ENCODE results near the gene FADS1. TPM values are rescaled to one million over a fixed set of nuclear protein-coding genes. Genes with fewer than 3 reads are reported as not detected.
A peak's percentile ranks its signal among the peaks of the same experiment; 100 is the strongest.

Gene FADS1
- total RNA-seq, 1 donor from 2014 or later, result 96.3 TPM

DNA sequence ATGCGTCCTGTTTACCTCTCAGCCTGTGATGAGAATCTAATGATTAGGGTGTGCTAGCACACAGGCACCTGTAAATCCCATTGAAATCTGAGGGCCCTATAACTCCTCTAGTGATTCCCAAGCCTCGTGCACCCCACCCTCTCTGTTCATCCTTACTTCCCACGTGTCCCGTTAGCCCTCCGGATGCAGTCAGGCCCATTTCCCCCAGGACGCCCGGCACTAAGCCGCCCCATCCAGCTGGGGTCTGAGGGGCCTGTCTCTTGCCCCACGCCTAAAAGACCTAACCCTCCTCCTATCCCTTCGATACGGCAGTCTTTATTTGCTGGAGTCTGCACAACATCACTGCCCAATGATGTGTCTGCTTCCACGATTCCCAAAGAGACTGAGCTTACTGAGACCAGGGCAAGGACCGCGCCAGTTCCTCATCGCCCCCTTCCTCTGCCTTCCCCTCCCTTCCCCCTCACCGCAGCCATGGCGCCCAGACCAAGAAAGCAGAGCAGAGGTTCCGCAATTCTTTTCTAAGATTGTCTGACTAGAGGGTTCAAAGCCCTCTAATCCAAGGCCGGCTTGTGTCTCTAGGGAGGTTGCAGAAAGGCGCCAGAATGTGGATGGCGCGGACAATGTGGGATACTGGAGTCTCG, 10.2 kb upstream of the FADS1 start:
- TF ChIP-seq, protein P1, sequence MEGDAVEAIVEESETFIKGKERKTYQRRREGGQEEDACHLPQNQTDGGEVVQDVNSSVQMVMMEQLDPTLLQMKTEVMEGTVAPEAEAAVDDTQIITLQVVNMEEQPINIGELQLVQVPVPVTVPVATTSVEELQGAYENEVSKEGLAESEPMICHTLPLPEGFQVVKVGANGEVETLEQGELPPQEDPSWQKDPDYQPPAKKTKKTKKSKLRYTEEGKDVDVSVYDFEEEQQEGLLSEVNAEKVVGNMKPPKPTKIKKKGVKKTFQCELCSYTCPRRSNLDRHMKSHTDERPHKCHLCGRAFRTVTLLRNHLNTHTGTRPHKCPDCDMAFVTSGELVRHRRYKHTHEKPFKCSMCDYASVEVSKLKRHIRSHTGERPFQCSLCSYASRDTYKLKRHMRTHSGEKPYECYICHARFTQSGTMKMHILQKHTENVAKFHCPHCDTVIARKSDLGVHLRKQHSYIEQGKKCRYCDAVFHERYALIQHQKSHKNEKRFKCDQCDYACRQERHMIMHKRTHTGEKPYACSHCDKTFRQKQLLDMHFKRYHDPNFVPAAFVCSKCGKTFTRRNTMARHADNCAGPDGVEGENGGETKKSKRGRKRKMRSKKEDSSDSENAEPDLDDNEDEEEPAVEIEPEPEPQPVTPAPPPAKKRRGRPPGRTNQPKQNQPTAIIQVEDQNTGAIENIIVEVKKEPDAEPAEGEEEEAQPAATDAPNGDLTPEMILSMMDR (IDR thresholded peaks at IDR 0.05; ENCODE audit: insufficient read depth, low read length, poor library complexity, severe bottlenecking), result no peak

DNA sequence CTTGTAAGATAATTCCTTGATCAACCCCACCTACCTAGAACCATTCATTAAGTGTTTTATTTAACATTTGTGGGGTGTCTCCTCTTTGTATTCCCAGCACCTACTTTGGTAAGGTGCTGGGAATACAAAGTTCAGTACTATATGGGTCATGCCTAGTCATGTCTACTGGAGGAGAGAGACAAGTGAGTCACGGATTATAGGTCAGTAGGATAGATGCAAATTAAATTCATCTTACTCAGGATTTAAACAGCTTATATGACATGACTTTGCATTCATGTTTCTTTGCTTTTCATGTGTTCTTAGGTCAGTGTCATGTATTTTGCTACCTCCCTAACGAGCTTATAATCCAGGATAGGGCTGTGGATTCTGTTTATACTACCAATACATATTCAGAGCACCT, 3.4 kb upstream of the FADS1 start:
- Histone ChIP-seq H3K36me3 (ENCODE audit: control insufficient read depth, insufficient read depth, low read length) (no peaks in the 10 kb centered on the region), H3K27me3 (ENCODE audit: control insufficient read depth, insufficient read depth, low read length) (no peaks in the 10 kb centered on the region), H3K4me3 (ENCODE audit: low read depth, low read length) (no peak overlapping the region)
- TF ChIP-seq, protein P1 (IDR thresholded peaks at IDR 0.05; ENCODE audit: insufficient read depth, low read length, poor library complexity, severe bottlenecking), result no peak
- DNase-seq (ENCODE audit: low read depth), result no peak

More for the DNA sequence above, 10.2 kb upstream of the FADS1 start:
- no peaks in the 10 kb centered on the region for H3K27me3 ChIP-seq (ENCODE audit: control insufficient read depth, insufficient read depth, low read length)
- no peaks in the 10 kb centered on the region for H3K36me3 ChIP-seq (ENCODE audit: control insufficient read depth, insufficient read depth, low read length)
- no peak for DNase-seq (ENCODE audit: low read depth)
- peak overlapping the region; percentile 84 for H3K4me3 ChIP-seq (ENCODE audit: low read depth, low read length)

DNA sequence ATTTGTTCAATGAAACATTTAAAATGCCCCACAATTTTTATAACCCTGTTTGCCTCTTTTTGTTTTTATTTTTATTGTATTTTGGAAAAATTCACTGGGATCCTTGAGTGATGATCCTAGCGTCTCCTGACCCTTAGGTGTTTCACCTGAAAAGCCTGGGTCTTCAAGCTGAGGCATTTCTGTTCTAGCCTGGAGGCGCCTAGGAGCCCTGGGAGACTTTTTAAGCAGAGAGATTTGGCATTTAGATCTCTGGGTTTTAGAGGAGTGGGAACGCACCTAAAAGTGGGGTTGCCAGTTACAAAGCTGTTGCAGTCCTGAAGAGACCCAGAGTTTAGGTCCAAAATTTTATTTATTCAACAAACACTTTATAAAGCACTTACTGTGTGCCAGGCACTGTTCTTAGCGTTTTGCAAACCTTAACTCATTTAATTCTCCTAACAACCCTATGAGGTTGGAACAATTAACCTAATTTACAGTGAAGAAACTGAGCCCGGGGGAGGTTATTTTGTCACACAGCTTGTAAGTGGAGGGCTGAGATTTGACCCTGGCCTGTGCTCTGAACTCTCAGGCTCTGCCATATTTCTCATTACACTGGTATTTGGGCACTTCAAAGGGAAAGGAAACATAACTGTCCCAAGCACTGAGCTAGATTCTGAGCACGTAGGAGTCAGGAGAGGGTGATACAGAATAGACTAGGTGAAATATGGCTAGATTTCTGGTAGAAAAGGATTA, 834 bp upstream of the FADS1 start:
- H3K36me3 ChIP-seq (ENCODE audit: control insufficient read depth, insufficient read depth, low read length), result peaks cover 2% of the 10 kb centered on the region
- no peak for DNase-seq (ENCODE audit: low read depth)
- H3K4me3 ChIP-seq (ENCODE audit: low read depth, low read length), result peak overlapping the region; percentile 69
- H3K27me3 ChIP-seq (ENCODE audit: control insufficient read depth, insufficient read depth, low read length), result no peaks in the 10 kb centered on the region
- TF ChIP-seq, protein P1 (IDR thresholded peaks at IDR 0.05; ENCODE audit: insufficient read depth, low read length, poor library complexity, severe bottlenecking), result no peak

DNA sequence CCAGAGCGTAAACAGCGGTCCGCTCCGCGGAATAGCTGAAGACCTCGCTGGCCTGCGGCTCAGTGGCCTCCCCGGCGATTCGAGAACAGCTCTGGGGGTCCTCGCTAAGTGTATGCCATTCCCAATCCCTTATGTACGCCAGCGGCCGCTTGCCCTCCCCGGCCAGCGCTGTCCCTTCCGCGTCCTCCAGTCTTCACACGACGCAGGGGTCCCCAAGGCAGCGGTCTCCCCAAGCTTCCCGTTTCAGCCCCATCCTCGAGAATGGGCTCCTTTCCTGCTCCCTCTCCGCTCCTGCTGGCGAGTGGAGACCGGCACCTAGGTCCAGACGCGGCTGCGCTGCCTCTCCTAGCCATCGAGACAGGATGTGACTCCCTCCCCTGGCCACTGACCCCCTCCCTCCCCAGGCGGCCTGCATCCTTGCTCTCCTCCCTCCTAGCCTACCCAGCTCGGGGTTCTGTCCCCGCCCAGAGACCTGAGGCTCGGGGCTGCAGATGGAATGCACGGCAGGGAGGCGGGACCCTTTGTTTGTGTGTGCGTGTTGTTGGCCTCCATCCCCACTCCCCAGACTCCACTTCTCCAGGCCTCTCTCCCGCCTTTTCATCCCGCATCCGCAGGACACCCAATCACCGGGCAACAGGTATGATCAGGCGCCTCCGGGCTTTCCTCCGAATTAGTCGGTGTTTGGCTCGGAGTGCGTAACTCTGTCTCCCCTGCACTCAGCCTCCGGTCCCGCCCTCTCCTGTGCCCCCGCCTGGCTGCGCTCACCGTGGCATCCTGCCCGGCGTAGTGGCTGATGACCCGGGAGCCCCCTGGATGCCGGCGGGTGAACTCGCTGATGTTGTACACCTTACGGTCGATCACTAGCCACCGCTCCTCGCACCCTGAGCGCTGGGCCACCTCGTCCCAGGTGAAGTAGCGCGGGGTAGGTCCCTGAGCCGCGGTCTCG, 740 bp downstream of the FADS1 start:
- Histone ChIP-seq H3K27me3 (ENCODE audit: control insufficient read depth, insufficient read depth, low read length) (no peaks in the 10 kb centered on the region), H3K4me3 (ENCODE audit: low read depth, low read length) (peak overlapping the region; percentile 69), H3K36me3 (ENCODE audit: control insufficient read depth, insufficient read depth, low read length) (peaks cover 4% of the 10 kb centered on the region)
- no peak for DNase-seq (ENCODE audit: low read depth)
- TF ChIP-seq, protein P1 (IDR thresholded peaks at IDR 0.05; ENCODE audit: insufficient read depth, low read length, poor library complexity, severe bottlenecking), result no peak

DNA sequence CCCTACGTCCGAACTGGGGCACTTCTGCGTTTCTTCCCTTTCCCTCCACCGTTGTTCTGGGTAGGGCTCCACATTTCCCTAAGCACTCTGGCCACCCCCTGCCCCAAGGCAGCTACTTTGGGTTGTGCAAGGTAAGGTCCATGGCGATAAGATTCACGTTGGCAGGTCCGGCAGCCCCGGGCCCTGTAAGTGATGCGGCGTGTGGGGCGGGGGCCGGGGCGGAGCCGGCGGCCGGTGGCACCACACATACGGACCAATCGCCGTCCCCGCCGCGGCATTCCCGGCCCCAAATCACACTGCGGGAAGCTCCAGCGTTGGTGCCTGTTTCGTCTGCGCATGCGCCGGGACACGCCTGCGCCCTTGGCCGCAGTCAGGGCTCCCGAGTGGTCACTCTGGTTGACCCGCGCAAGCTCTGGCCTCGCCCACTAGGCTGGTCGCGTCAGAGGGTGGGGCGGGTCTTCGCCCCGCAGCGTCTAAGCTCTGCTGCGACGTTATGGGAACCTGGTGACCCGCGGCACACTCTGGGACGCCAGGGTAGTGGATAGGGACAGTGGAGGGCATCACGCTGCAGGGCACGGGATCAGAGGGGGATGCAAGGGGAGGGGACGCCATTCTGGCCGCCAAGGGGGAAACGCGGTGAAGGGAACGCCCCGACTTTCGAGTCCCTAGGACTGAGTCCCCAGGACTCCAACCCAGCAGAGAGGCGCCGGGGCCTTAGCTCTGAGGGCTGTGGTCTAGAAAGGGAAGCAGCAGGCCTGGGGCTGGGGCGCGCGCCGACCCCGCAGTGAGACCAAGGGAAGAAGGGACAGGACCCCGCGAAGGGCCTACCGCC, 1.6 kb downstream of the FADS1 start:
- TF ChIP-seq, protein P1 (IDR thresholded peaks at IDR 0.05; ENCODE audit: insufficient read depth, low read length, poor library complexity, severe bottlenecking), result no peak

More for the DNA sequence above, 1.6 kb downstream of the FADS1 start:
- H3K27me3 ChIP-seq (ENCODE audit: control insufficient read depth, insufficient read depth, low read length), result no peaks in the 10 kb centered on the region
- H3K4me3 ChIP-seq (ENCODE audit: low read depth, low read length), result peak overlapping the region; percentile 69
- peaks cover 4% of the 10 kb centered on the region for H3K36me3 ChIP-seq (ENCODE audit: control insufficient read depth, insufficient read depth, low read length)
- peak; percentile 83 for DNase-seq (ENCODE audit: low read depth)
